Fibroblast of mammary gland (primary cell): ENCODE measurements around the gene ADAMTS2.

ENCODE experiments used
- DNase-seq: peaks from one replicate; pipeline ENCODE4 v3.0.0-alpha.2; 2010; ENCODE audit warnings: low read depth
- H3K4me3 ChIP-seq: 2 replicates; pipeline ENCODE4 v1.5.1; 2011; ENCODE audit warnings: low read depth, mild to moderate bottlenecking, low read length, moderate library complexity; ENCODE audit not compliant: control insufficient read depth
- CTCF ChIP-seq: conservative IDR thresholded peaks from 2 replicates; pipeline ENCODE4 v1.5.1; 2011; ENCODE audit warnings: low read depth, low read length, inconsistent platforms; ENCODE audit not compliant: control insufficient read depth, insufficient read depth

Gene ADAMTS2

GRCh38 chr5:179229331-179229831, 115.9 kb downstream of the ADAMTS2 start:
- TF ChIP-seq CTCF = no peak
- DNase-seq = no peak
- no peak overlapping the region for H3K4me3 ChIP-seq

GRCh38 chr5:179228341-179229121, 116.7 kb downstream of the ADAMTS2 start:
- TF ChIP-seq CTCF = no peak
- H3K4me3 ChIP-seq = no peak overlapping the region
- no peak for DNase-seq

GRCh38 chr5:179227580-179228311, 117.5 kb downstream of the ADAMTS2 start:
- H3K4me3 ChIP-seq = no peak overlapping the region
- no peak for DNase-seq
- TF ChIP-seq CTCF = no peak

GRCh38 chr5:179227229-179227579, 118.1 kb downstream of the ADAMTS2 start:
- DNase-seq = no peak
- H3K4me3 ChIP-seq = no peak overlapping the region
- no peak for TF ChIP-seq CTCF

- no peak for DNase-seq
- no peak for TF ChIP-seq CTCF
Measured at GRCh38 chr5:179226696-179227095, 118.6 kb downstream of the ADAMTS2 start.

GRCh38 chr5:179225387-179225786, 119.9 kb downstream of the ADAMTS2 start:
- DNase-seq = no peak
- TF ChIP-seq CTCF = no peak
- H3K4me3 ChIP-seq = no peak overlapping the region

More at GRCh38 chr5:179226696-179227095, 118.6 kb downstream of the ADAMTS2 start:
- H3K4me3 ChIP-seq = no peak overlapping the region
